Liver (tissue), 9 donors: ENCODE data around the gene SBF2. TPM values are rescaled to one million over a fixed set of nuclear protein-coding genes. Genes with fewer than 3 reads are reported as not detected.

Experiments
- DNase-seq: peaks from one replicate; pipeline ENCODE4 v3.0.0-alpha.2; 2017; ENCODE audit warnings: low spot score
- H3K27ac ChIP-seq, 2 donors: one replicate each; pipeline ENCODE4 v1.7.0; 2013; ENCODE audit warnings: inconsistent platforms in 2 of 2, low read length in 2 of 2, control low read depth in 1 of 2, low read depth in 1 of 2, mild to moderate bottlenecking in 1 of 2
- H3K27me3 ChIP-seq, 4 donors: one replicate each; pipeline versions ENCODE4 v1.6.1 to v1.7.0; 2013; ENCODE audit warnings: low read length in 3 of 4, inconsistent platforms in 1 of 4, mild to moderate bottlenecking in 1 of 4, moderate library complexity in 1 of 4; ENCODE audit not compliant: control insufficient read depth in 4 of 4, insufficient read depth in 4 of 4
- H3K36me3 ChIP-seq, 4 donors: one replicate each; pipeline versions ENCODE4 v1.6.1 to v1.7.0; 2013; ENCODE audit warnings: low read length in 3 of 4, mild to moderate bottlenecking in 3 of 4, low read depth in 1 of 4, moderate library complexity in 1 of 4; ENCODE audit not compliant: control insufficient read depth in 4 of 4, insufficient read depth in 3 of 4
- H3K4me1 ChIP-seq, 4 donors: one replicate each; pipeline versions ENCODE4 v1.6.1 to v1.7.0; 2013; ENCODE audit warnings: low read length in 3 of 4, mild to moderate bottlenecking in 3 of 4, moderate library complexity in 1 of 4; ENCODE audit not compliant: control insufficient read depth in 4 of 4, insufficient read depth in 4 of 4
- H3K4me3 ChIP-seq, 3 donors: one replicate each; pipeline versions ENCODE4 v1.6.1 to v1.7.0; 2013; ENCODE audit warnings: low read length in 3 of 3, control low read depth in 1 of 3, low read depth in 1 of 3, mild to moderate bottlenecking in 1 of 3
- H3K9ac ChIP-seq, 2 donors: one replicate each; pipeline ENCODE4 v1.7.0; 2013; ENCODE audit warnings: low read length in 2 of 2, mild to moderate bottlenecking in 2 of 2, moderate library complexity in 2 of 2, control low read depth in 1 of 2, low read depth in 1 of 2
- H3K9me3 ChIP-seq, 4 donors: one replicate each; pipeline versions ENCODE4 v1.6.1 to v1.7.0; 2013; ENCODE audit warnings: low read length in 3 of 4; ENCODE audit not compliant: control insufficient read depth in 4 of 4
- CTCF ChIP-seq: fragments of 150-350 bp; IDR thresholded peaks from 2 replicates; pipeline ENCODE4 v1.5.1; 2017; ENCODE audit warnings: improper control_type of control experiment, low read depth, low read length; ENCODE audit not compliant: missing input control
- EGR1 ChIP-seq, 2 donors: IDR thresholded peaks; 2 replicates each; pipeline ENCODE4 v1.6.1; 2016 to 2018; ENCODE audit warnings: antibody characterized with exemption in 2 of 2, low read depth in 2 of 2
- FOXA1 ChIP-seq: IDR thresholded peaks from 2 replicates; pipeline ENCODE4 v1.6.1; 2016; ENCODE audit warnings: antibody characterized with exemption
- FOXA2 ChIP-seq: IDR thresholded peaks from 2 replicates; pipeline ENCODE4 v1.6.1; 2016; ENCODE audit warnings: antibody characterized with exemption
- GABPA ChIP-seq, 2 donors: IDR thresholded peaks in 1 of 2; conservative IDR thresholded peaks in 1 of 2; 2 replicates each; pipeline ENCODE4 v1.6.1; 2016; ENCODE audit warnings: antibody characterized with exemption in 2 of 2, mild to moderate bottlenecking in 1 of 2, moderate library complexity in 1 of 2
- HNF4A ChIP-seq, 2 donors: conservative IDR thresholded peaks; 2 replicates each; pipeline ENCODE4 v1.6.1; 2016; ENCODE audit warnings: antibody characterized with exemption in 2 of 2, mild to moderate bottlenecking in 2 of 2
- HNF4G ChIP-seq: IDR thresholded peaks from 2 replicates; pipeline ENCODE4 v1.6.1; 2016; ENCODE audit warnings: antibody characterized with exemption
- NR2F2 ChIP-seq: IDR thresholded peaks from 2 replicates; pipeline ENCODE4 v1.6.1; 2016; ENCODE audit warnings: antibody characterized with exemption
- RAD21 ChIP-seq, 2 donors: IDR thresholded peaks; 2 replicates each; pipeline ENCODE4 v1.6.1; 2016; ENCODE audit warnings: antibody characterized with exemption in 2 of 2, mild to moderate bottlenecking in 2 of 2
- REST ChIP-seq: IDR thresholded peaks from 2 replicates; pipeline ENCODE4 v1.6.1; 2016; ENCODE audit warnings: antibody characterized with exemption, mild to moderate bottlenecking
- RXRA ChIP-seq, 2 donors: IDR thresholded peaks; 2 replicates each; pipeline ENCODE4 v1.6.1; 2017 to 2018; ENCODE audit warnings: antibody characterized with exemption in 2 of 2, mild to moderate bottlenecking in 1 of 2
- SP1 ChIP-seq: IDR thresholded peaks from 2 replicates; pipeline ENCODE4 v1.6.1; 2018; ENCODE audit warnings: antibody characterized with exemption, mild to moderate bottlenecking
- YY1 ChIP-seq: IDR thresholded peaks from 2 replicates; pipeline ENCODE4 v1.6.1; 2016; ENCODE audit warnings: antibody characterized with exemption, mild to moderate bottlenecking
- WGBS: extraction: QIAGEN DNeasy Blood & Tissue Kit; methylation state at CpG from one replicate; pipeline ENCODE4 v1.1.7; 2013; 5-methylcytosine and 5-hydroxymethylcytosine counted together
- polyA plus RNA-seq, 2 donors: library from polyadenylated mRNA; stranded (reverse) in 1 of 2; unstranded in 1 of 2; fragments of 200-250 nt in 1 of 2; fragments of >200 nt in 1 of 2; fragmentation: Nextera tagmentation in 1 of 2; extraction: Ambion mirVana in 1 of 2; gene quantifications; one replicate each; pipeline versions ENCODE4 v1.2.1 to v1.2.3, GENCODE V29; 2013 to 2015
- total RNA-seq, 2 donors: library from RNA; depleted of rRNA; stranded (reverse); fragments of >200 nt; gene quantifications; one replicate each; pipeline ENCODE4 v1.2.3, GENCODE V29; 2014
- TF ChIP-seq, protein P1 (sequence below): IDR thresholded peaks from 2 replicates; pipeline ENCODE4 v1.6.1; 2016; ENCODE audit warnings: antibody characterized with exemption
- TF ChIP-seq, protein P2 (sequence below): IDR thresholded peaks from 2 replicates; pipeline ENCODE4 v1.6.1; 2016; ENCODE audit warnings: antibody characterized with exemption
- donor health status: healthy.
- donor health status: healthy.
- donor health status: healthy.
- donor health status: healthy.
- donor health status: healthy.

The SBF2 gene
- total and polyA plus RNA-seq, 4 donors: 7.5 to 31.3 (median 14.7) TPM

DNA sequence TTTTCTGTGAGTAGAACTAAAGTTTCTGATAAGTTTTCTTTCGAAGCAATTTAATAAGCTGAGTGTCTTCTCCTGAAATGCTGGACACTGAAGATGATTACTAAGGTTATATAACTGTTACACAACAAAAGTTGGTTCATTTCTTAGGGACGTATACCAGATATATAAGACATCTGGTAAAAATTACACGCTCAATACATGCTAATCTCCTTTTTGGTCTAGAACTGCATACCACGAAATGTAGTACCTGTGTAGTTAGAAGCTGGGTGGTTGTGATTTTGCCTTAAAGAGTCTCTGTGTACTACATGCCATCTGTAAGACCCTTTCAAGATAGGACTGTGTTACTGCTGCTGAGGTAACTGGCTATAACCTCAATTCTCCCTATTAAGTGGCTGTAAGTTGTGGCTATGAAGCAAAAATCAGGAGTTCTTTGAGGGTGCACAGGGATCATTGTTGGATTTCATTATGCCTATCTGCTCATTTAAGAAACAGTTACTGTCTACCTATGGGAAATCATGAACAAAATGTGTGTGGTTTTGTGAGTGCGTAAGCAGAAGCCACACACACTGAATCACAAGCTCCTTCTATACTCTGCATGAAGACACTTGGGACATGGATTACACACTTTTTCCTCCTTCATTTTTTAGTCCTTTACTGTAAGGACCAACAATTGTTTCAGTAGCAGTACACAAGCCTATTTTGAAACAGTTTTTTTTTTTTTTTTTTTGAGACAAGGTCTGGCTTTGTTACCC is 434.3 kb downstream of the SBF2 start:
- 90% methylated on average over 5 of the region's 5 CpGs for WGBS
- Histone ChIP-seq H3K9me3 (no peaks in the 10 kb centered on the region), H3K4me3 (no peak overlapping the region), H3K9ac (no peak overlapping the region), H3K27ac (no peak overlapping the region), H3K36me3 (peaks cover 2 to 16% (median 5%) of the 10 kb centered on the region in 4 donors), H3K27me3 (no peaks in the 10 kb centered on the region), H3K4me1 (no peaks in the 10 kb centered on the region)
- DNase-seq: no peak
- TF ChIP-seq YY1 (no peak), REST (no peak), HNF4A (conservative IDR thresholded peaks at IDR 0.05) (no peak), RAD21 (IDR thresholded peaks at IDR 0.05) (no peak), RXRA (IDR thresholded peaks at IDR 0.05) (no peak), GABPA (IDR thresholded peaks at IDR 0.05 in 1 of 2, conservative IDR thresholded peaks at IDR 0.05 in 1 of 2) (no peak), FOXA2 (no peak), FOXA1 (no peak), CTCF (no peak), EGR1 (IDR thresholded peaks at IDR 0.05; ENCODE audit: low read depth in 2 of 2) (no peak), HNF4G (no peak)
- TF ChIP-seq, protein P1, sequence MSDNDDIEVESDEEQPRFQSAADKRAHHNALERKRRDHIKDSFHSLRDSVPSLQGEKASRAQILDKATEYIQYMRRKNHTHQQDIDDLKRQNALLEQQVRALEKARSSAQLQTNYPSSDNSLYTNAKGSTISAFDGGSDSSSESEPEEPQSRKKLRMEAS: no peak
- TF ChIP-seq, protein P2, sequence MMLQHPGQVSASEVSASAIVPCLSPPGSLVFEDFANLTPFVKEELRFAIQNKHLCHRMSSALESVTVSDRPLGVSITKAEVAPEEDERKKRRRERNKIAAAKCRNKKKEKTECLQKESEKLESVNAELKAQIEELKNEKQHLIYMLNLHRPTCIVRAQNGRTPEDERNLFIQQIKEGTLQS: no peak

DNA sequence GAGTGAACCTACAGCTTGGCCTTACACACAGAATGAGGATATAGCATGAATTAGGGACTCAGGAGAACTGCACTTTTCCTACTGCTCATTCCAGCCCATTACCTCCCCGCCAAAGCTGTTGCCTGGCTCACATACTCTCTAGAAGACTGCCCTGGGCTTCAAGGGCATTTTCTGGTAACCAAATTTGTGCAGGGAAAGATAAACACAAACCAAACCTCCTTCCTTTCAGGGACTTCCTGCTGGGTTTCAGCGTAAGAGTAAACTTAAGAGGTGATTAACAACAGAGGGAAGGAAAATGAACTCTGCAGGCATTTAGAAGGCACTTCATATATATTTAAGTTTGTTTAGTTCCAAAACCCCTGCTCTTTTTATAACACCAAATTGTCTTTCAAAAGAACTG is 435.2 kb downstream of the SBF2 start:
- TF ChIP-seq, protein P1: no peak
- TF ChIP-seq RAD21 (IDR thresholded peaks at IDR 0.05) (peak in 1 of 2 donors; percentile 11), HNF4A (conservative IDR thresholded peaks at IDR 0.05) (no peak), SP1 (no peak), NR2F2 (no peak), REST (no peak)
- Histone ChIP-seq H3K36me3 (peaks cover 2 to 16% (median 5%) of the 10 kb centered on the region in 4 donors), H3K4me1 (peaks cover 2 to 5% (median 4%) of the 10 kb centered on the region in 4 donors), H3K9ac (no peak overlapping the region), H3K27me3 (no peaks in the 10 kb centered on the region), H3K27ac (no peak overlapping the region), H3K9me3 (no peaks in the 10 kb centered on the region), H3K4me3 (no peak overlapping the region)
- no peak for DNase-seq
- WGBS: 73% methylated on average over 2 of the region's 2 CpGs
